SU-DHL-6 (cell line): ENCODE measurements around the gene AMER3.

Experiments used
- H2AFZ ChIP-seq: fragments of 200-600 bp; sonication (generic); 2 replicates; pipeline ENCODE4 v1.6.1; 2014; ENCODE audit warnings: low read depth, mild to moderate bottlenecking, moderate library complexity, mixed read lengths, antibody characterized with exemption, low read length; ENCODE audit not compliant: severe bottlenecking
- H3F3A ChIP-seq: fragments of 200-600 bp; shearing (Covaris generic); 2 replicates; pipeline ENCODE4 v1.6.0; 2016; ENCODE audit warnings: antibody characterized with exemption, mild to moderate bottlenecking; ENCODE audit not compliant: insufficient read depth
- H3K27ac ChIP-seq: fragments of 200-600 bp; sonication (generic); 2 replicates; pipeline ENCODE4 v1.5.1; 2016; ENCODE audit warnings: low read depth, mild to moderate bottlenecking, low read length, moderate library complexity, mixed read lengths
- H3K27me3 ChIP-seq: fragments of 200-600 bp; sonication (generic), shearing (Covaris generic); 2 replicates; pipeline ENCODE4 v1.6.0; 2014; ENCODE audit warnings: mild to moderate bottlenecking, low read length
- H3K36me3 ChIP-seq: fragments of 200-600 bp; sonication (generic); 2 replicates; pipeline ENCODE4 v1.6.1; 2014; ENCODE audit warnings: mild to moderate bottlenecking, low read length, mixed read lengths
- H3K4me2 ChIP-seq: fragments of 300-600, 200-600 bp; shearing (Covaris generic), sonication (generic); 2 replicates; pipeline ENCODE4 v1.6.0; 2014; ENCODE audit warnings: low read length, low read depth, mild to moderate bottlenecking; ENCODE audit not compliant: poor library complexity, severe bottlenecking
- H3K4me3 ChIP-seq: fragments of 200-600 bp; sonication (generic); 2 replicates; pipeline ENCODE4 v1.5.1; 2014; ENCODE audit warnings: antibody characterized with exemption, low read length, mild to moderate bottlenecking, mixed read lengths; ENCODE audit not compliant: insufficient read depth, poor library complexity, severe bottlenecking
- H3K79me2 ChIP-seq: fragments of 200-600 bp; sonication (generic); 2 replicates; pipeline ENCODE4 v1.6.1; 2014; ENCODE audit warnings: mild to moderate bottlenecking, low read length, moderate library complexity; ENCODE audit not compliant: insufficient read depth
- H3K9ac ChIP-seq: fragments of 200-600 bp; sonication (generic); 2 replicates; pipeline ENCODE4 v1.7.0; 2014; ENCODE audit warnings: mild to moderate bottlenecking, low read length
- H3K9me2 ChIP-seq: fragments of 200-600 bp; sonication (generic); replicated peaks from 2 replicates; pipeline ENCODE4 v1.6.1; 2014; ENCODE audit warnings: low read length; ENCODE audit not compliant: insufficient read depth
- H3K9me3 ChIP-seq: fragments of 200-600 bp; sonication (generic); 2 replicates; pipeline ENCODE4 v1.6.1; 2014; ENCODE audit warnings: low read length, mixed read lengths; ENCODE audit not compliant: insufficient read depth
- H4K20me1 ChIP-seq: fragments of 200-600 bp; sonication (generic); 2 replicates; pipeline ENCODE4 v1.6.1; 2014; ENCODE audit warnings: low read depth, mild to moderate bottlenecking, antibody characterized with exemption, low read length, moderate library complexity, mixed read lengths
- CTCF ChIP-seq: fragments of 200-600 bp; sonication (generic); IDR thresholded peaks from one replicate; pipeline ENCODE4 v1.5.1; 2017; ENCODE audit warnings: antibody characterized with exemption, mild to moderate bottlenecking, low read length, moderate library complexity; ENCODE audit not compliant: insufficient read depth, poor library complexity, severe bottlenecking
- EZH2phosphoT487 ChIP-seq: fragments of 200-600 bp; sonication (generic), shearing (Covaris generic); conservative IDR thresholded peaks from 2 replicates; pipeline ENCODE4 v1.6.1; 2018; ENCODE audit warnings: mild to moderate bottlenecking, antibody characterized with exemption, low read length, moderate library complexity, mixed read lengths

Gene AMER3

GRCh38 chr2:130724455-130724854 is 30.9 kb upstream of the AMER3 start:
- H3K36me3 ChIP-seq: no peaks in the 10 kb centered on the region
- no peak overlapping the region for H3K4me2 ChIP-seq
- no peak overlapping the region for H3K9ac ChIP-seq
- H3K27ac ChIP-seq: no peak overlapping the region
- H3F3A ChIP-seq: no peaks in the 10 kb centered on the region
- H4K20me1 ChIP-seq: no peaks in the 10 kb centered on the region
- no peaks in the 10 kb centered on the region for H3K9me3 ChIP-seq
- no peak overlapping the region for H2AFZ ChIP-seq
- no peaks in the 10 kb centered on the region for H3K27me3 ChIP-seq
- TF ChIP-seq EZH2phosphoT487 (no peak), CTCF (no peak)
- H3K4me3 ChIP-seq: no peak overlapping the region
- H3K9me2 ChIP-seq: no peaks in the 10 kb centered on the region
- no peaks in the 10 kb centered on the region for H3K79me2 ChIP-seq

- no peak for TF ChIP-seq CTCF
- no peak for TF ChIP-seq EZH2phosphoT487
- H3K9ac ChIP-seq: no peak overlapping the region
- H3K4me2 ChIP-seq: peak overlapping the region; percentile 37
Observed at GRCh38 chr2:130726614-130727180, 28.6 kb upstream of the AMER3 start.

GRCh38 chr2:130727286-130727924 is 27.9 kb upstream of the AMER3 start:
- no peaks in the 10 kb centered on the region for H3K27me3 ChIP-seq
- no peaks in the 10 kb centered on the region for H3F3A ChIP-seq
- no peak overlapping the region for H3K27ac ChIP-seq
- H3K79me2 ChIP-seq: no peaks in the 10 kb centered on the region
- H3K4me3 ChIP-seq: no peak overlapping the region
- no peaks in the 10 kb centered on the region for H3K9me2 ChIP-seq
- no peaks in the 10 kb centered on the region for H3K36me3 ChIP-seq
- H3K9me3 ChIP-seq: no peaks in the 10 kb centered on the region
- no peaks in the 10 kb centered on the region for H4K20me1 ChIP-seq
- H3K4me2 ChIP-seq: peak overlapping the region; percentile 37
- no peak overlapping the region for H2AFZ ChIP-seq
- TF ChIP-seq CTCF: no peak
- no peak for TF ChIP-seq EZH2phosphoT487
- H3K9ac ChIP-seq: no peak overlapping the region

More at GRCh38 chr2:130726614-130727180, 28.6 kb upstream of the AMER3 start:
- no peaks in the 10 kb centered on the region for H4K20me1 ChIP-seq
- no peaks in the 10 kb centered on the region for H3K79me2 ChIP-seq
- H3K9me2 ChIP-seq: no peaks in the 10 kb centered on the region
- no peaks in the 10 kb centered on the region for H3K9me3 ChIP-seq
- no peak overlapping the region for H3K27ac ChIP-seq
- no peak overlapping the region for H2AFZ ChIP-seq
- no peaks in the 10 kb centered on the region for H3K27me3 ChIP-seq
- H3K4me3 ChIP-seq: no peak overlapping the region
- H3K36me3 ChIP-seq: no peaks in the 10 kb centered on the region
- no peaks in the 10 kb centered on the region for H3F3A ChIP-seq
